Bone marrow (tissue), 2 donors: ENCODE measurements around the gene IGLL1.
"Not testable (repeated sequence)": the region's sequence is repeated elsewhere in the genome, so short reads cannot be mapped to it uniquely, and the experiment has no call there.

Experiments
- DNase-seq, 2 donors: peaks; one replicate each; lab custom pipeline; 2025; lab: John Stamatoyannopoulos, UW

IGLL1 gene

DNA sequence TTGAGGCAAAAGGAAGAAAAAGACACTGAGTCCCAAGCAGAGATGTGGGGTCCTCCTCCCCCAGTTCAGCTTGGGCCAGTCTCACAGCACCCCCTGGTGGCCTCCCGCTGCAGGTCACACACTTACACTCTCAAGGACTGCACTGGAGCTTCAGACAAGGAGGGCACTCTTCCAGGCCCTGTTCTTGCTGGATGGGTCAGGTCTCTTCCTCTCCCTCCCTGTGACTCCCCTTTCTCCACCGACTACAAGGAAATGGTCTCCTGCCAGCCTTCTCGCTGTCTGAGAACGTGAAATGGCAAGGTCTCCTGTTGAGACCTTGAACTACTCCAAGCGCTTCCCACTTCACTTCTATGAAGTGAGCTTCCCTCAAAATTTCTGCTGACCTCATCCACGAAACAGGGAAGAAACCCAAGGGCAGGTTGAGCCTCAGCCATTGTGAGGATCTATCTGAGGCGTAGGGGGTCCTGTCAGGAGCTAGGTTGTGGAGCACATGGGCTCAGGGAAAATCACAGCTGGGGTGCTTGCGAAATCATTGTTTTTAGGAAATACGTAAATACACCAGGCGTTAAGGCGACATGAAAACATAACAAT is 11.2 kb upstream of the IGLL1 start:
- DNase-seq = peak; percentile 13 to 57

DNA sequence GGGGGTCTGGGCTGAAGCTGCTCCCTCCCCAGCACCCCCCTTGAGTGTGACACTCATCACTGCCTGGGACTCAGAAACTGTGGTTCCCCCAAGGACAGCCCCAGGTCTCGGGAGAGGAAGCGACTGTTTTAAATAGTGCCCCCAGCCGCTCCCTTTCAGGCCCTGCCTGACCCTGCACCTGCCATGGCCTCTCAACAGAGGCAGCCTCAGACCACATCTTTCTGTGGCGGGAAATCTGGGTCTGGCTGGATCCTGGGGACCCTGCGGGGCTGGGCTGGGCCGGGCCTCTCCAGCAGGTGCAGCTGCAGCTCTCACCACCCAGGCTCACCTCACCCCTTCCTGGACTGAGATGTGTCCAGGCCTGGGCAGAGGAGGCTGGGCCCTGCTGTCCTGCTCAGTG is 3.7 kb upstream of the IGLL1 start:
- no peak for DNase-seq

DNA sequence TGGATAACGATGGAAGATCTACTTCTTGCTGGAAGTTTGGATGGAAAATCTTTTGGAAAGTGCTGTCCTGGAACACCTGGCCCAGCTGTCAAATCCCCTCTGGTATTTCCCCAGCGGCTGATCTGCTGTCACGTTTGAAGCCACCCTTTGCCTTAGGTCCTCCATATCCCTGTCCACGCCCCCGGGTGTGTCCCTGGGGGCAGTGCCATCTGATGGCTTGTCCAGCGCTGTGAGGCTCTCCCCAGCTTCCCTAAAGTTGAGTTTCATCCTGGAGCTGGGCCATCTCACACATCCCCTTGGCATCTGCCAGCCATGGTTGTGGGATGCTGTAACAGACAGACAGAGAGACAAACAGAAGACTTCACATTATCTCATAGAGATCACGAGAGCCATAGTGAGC is 3.1 kb upstream of the IGLL1 start:
- no peak for DNase-seq

DNA sequence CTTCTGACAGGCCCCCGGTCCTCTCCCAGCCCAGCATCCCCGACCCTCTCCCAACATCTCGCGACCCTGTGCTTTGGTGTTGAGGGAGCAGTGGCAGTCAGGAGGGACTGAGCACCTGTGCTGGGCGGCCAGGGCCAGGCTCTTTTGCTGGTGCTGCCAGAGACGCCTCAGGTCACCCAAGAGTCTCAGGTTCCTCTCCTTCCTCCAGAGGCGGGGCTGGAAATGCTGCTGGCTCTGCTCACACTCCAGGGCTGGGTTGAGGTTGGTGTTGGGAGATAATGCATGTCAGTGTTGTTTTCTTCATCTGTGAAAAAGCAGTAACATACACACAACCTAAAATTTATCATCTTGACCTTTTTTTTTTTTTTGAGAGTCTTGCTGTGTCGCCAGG is 1.2 kb upstream of the IGLL1 start:
- no peak for DNase-seq

DNA sequence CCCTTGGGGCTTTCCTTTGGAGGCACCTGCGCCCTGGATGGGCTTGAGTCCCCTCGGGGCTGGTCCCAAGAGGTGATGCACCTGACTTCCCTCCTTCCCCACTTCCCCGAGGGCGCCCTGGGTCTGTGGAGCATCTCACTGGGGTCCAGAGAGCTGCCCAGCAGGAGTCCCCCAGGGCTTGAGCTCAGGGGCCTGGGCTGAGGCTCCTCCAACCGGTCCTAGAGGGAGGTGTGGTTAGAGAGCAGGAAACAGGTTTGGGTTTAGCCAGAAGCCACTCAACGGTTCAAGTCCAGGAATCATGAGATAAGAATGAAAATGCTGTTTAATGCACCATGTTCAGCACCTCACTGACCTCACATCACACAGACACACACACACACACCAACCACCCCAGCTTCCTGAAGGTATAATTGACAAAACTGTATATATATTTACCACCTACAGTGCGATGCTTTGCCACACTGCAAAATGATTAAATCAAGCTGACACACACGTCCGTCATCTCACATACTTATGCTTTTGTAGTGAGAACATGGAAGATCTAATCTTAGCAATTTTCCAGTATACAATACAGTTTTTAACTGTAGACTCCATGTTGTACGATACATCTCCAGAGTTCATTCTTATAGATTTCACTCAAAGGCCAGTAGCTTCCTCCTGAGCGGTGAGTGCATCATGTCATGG is 628 bp upstream of the IGLL1 start:
- no peak for DNase-seq

DNA sequence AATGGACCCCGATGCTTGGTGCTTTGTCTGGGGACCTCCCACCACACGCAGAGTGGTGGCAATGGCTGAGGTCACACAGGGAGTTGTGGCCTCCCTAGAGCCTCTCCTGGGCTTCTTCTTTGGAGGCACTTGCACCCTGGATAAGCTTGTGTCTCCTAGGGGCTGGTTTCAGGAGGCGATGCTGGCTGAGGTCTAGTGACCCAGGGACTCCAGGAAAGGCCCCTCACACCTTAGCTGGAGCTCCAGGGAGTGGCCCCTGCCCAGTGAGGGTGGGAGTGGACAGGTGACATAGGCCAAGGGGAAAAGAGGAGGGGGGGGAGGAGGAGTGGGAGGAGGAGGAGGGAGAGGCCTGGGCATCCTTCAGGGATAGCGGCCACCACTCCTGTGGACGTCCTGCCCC is 810 bp downstream of the IGLL1 start:
- DNase-seq = no peak

DNA sequence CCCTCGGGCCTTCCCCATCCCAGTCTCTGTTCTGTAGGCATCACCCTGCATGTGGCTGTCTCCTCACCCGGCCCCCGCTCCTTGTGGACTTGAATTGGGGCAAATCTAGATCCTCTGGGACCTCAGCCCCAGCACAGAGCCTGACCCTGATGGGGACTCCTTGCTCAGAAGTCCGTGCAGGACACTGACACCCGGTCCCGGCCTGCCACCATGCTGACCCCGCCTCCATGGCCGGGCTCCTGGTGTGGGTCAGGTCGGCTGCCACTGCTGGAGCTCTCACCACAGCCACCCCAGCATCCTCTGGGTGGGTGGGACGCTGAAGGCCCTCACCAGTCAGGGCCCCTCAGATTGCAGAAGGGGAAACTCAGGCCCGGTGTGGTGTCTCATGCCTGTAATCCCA is 1.8 kb downstream of the IGLL1 start:
- DNase-seq = no peak

DNA sequence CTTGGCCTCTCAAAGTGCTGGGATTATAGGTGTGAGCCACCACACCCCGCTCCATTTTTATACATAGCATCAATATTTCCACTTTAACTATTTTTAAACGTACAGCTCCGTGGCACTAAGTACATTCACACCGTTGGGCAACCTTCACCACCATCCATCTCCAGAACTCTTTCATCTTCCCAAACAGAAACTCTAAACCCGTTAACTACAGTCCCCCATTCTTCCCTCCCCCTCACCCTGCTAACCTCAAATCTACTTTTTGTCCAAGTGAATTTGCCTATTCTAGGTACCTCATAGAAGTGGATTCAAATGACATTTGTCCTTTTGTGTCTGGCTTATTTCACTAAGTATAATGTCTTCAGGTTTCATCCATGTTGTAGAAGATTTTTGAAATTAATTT is 3.4 kb downstream of the IGLL1 start:
- DNase-seq = no peak

DNA sequence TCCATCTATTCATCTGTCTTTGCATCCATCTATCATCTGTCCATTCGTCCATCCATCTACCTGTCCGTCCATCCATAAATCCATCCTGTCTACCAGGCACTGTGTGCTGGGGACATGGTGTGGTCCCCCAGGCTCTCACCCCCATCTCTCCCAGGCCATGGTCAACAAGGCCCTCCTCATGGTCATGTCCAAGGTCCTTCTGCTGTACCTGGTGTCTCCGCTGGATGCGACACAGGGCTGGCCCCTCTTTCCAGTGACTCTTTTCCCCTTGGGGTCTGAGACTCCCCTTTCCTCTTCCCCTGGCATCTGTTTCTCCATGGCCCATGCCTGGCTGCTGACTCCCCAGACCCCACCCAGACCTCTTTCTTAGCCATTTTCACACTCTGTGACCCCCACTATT is 4.5 kb downstream of the IGLL1 start:
- DNase-seq = no peak

DNA sequence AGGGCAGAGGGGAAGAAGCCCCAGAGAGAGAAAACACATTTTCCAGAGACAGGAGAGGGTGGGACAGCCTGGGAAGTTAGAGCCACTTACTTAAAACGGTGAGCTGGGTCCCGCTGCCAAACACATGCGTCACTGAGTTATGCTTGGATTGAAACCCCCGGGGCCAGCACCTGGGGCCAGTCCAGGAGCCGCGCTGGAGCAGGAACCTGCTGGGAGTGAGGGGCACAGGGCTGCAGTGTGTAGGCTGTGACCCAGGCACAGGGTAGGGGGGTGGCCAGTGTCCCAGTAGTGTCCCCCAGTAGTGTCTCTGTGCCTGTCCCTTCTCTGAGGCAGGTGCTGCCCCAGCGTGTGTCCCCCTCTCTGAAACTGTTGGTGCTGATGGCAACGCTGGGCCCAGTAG is 5.2 kb downstream of the IGLL1 start:
- DNase-seq = no peak

DNA sequence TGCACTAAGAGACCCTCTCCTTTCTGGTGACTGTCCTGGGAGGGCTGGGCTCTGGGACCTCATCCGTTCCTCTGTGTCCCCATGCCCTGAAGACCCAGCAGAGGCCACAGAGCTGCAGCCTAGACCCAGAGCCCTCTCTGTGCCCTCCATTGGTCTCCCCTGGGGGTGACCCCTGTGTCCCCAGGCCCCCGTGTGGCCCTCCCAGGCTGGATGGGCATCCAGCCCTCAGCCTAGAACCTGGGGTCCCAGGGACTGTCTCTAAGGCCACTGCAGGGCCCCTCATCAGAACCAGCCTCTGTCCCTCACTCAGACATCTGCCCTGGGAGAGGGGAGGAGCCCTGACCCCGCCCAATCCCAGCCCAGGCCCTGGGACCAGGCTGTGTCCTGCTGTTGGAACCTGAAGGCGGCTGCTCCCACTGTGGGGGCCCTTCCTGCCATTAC is 5.7 kb downstream of the IGLL1 start:
- DNase-seq = no peak

DNA sequence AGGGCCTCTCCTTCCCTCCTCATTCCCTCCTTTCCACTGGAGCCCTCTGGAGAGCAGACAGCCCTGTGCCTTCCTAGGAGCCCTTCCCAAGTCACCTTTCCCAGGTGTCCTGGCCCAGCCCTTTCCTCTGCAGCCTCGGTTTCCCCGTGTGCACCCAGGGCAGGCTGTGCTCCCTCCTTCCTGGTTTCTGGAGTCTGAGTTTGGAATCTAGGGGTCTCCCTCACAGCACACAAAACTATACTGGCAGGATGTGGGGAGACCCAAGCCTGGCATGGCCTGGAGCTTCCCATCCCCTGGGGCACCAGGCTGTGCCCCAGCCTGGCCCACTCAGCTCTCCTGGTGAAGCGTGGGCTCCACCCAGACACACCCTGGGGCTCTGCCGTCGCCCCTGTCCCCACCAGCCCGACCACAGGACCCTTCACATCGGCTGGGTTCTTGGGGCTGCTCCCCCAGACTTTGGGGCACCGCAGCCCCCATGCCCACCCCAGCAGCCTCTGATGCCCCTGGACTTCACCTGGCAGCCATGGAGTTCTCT is 6.3 kb downstream of the IGLL1 start:
- not testable (repeated sequence) for DNase-seq

DNA sequence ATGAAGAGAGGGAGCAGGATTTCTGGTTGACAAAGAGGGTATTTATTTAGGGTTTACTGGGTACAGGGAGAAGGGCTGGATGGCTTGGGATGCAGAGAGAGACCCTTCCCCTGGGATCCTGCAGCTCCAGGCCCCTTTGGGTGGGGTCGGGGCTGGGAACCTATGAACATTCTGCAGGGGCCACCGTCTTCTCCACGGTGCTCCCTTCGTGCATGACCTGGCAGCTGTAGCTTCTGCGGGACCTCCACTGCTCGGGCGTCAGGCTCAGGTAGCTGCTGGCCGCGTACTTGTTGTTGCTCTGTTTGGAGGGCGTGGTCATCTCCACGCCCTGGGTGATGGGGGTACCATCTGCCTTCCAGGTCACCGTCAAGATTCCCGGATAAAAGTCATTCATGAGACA is 7.0 kb downstream of the IGLL1 start:
- not testable (repeated sequence) for DNase-seq

DNA sequence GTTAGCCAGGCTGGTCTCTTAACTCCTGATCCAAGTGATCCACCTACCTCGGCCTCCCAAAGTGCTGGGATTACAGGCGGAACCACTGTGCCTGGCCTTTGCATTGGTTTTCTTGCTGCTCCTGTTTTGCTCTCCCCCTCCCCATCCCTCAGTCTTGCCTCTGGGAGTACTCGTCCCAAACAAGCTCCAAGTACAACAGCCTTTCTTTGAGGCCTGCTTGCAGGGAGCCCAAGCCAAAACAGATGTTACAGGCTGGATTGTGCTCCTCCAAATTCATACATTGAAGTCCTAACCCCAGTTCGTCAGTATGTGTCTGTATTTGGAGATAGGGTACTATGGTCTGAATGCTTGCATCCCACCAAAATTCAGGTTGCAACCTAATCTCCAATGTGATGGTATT is 8.6 kb downstream of the IGLL1 start:
- no peak for DNase-seq

DNA sequence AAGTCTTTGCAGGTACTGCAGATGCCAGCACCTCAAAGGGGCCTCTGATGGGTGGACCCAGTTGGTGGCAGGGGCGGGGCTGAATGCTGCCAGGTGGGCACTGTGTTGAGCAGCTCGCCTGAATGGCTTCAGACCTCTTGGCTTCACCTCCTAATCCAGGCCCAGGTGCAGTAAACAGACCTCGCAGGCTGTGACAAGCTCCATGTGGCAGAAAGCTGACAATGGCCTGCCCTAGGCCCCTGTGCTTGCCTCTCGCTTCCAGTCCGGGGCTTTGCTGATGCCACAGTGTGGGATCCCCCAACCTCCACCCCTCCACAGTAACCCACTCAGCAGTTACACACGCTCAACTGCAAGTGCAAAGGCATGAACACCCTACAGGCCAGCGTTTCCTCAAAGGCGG is 9.4 kb downstream of the IGLL1 start:
- no peak for DNase-seq

DNA sequence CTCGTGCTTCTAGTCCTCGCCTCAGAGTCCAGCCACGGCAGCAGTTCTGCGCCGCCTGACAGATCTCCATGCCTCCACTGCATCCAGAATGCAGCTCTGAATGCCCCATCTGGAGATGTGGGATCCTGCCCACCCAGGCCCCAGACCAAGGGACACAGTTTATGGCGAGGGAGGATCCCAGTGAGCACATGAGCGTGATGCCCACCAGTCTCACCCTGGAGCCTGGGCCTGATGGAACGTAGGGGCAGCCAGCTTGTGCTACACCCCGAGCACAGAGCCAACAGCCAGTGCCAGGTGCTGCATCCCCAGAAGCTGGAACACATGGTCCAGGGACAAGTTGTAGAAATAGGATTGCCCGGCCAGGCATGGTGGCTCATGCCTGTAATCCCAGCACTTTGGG is 10.4 kb downstream of the IGLL1 start:
- no peak for DNase-seq

DNA sequence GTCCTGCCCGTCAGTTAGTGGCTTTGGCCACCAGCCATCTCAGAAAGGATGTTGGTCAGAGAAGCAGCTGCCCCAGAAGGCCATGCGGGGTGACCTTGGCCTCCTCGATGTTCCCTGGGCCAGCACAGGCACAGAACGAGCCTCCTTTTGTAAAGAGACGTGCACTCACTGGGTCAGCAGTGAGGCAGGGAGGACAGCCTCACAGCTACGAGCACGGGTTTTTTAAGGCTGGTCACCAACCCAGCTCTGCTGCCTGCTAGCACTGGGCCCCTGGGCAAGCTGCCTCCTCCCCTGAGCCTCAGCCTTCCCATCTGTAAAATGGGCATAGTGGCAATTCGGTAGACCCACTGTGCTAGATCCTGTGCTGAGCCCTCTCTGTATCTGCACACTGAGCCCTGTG is 10.8 kb downstream of the IGLL1 start:
- DNase-seq = no peak

DNA sequence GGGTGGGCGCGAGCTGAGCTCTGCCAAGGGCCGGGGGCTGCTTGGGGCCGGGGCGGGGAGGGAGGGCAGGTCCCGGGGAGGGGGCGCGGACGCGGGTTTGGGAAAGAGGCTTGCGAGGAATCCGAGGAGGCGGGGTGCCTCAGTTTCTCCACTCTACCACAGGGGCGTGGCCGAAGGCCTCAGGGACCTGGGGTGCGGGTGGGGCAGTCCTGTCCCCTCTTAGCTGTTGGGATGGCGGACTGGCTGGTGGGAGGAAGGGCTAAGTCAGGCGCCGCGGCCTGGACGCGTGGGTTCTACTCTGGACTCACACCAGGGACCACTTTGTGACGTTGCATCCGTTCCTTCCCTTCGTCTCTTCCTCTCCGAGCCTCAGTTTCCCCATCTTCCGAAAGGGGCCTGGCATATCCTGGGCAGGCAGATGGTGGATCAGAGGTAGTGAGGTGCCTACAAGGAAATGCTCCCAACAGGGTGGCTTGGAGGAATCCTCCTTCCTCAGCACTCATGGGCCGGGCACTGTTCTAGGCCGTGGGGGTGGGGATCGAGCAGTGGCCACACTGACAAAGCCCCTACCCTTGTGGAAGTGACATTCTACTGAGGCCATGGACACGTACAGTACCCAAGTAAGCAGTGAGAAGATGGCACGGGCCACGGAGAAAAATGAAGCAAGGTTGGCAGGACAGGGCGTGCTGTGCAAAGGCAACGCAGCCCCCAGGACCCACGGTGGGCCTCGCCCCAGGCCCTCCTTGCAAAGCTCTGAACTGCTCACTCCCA is 13.2 kb downstream of the IGLL1 start:
- no peak for DNase-seq

DNA sequence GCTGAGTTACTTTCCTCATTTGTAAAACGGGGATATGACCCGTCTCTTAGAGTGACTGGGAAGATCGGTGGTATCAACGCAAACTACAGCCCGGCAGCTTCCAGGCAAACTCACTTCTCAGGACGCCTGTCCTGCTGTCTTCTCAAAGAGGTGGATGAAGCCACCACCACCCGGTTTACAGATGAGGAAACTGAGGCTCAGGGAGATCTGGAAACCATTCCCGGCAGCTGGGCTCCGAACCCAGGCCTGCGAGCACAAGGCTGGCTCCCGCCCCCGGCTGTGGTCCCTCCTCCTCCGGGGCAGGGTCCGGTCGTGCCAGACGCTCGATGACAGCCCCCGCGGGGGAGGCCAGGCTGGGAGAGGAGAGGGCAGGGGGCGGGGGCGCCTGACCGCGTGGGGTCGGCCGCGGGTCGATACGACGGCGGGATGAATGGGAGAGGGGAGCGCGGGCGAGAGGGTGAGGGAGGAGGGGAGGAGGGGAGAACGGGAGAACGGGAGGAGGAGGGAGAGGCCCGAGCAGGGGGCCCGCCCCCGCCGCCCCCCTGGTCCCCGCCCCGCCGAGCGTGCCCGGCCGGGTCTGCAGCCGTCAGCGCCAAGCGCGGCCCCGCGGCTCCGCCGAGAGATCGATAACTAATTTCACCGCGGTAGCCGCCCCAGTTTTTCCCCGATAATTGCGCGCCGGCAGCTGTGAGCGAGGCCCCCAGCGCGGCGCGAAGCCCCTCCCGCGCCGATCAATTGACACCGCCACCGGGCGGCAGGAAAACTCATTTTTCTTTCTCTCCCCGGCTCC is 14.0 kb downstream of the IGLL1 start:
- DNase-seq = no peak

DNA sequence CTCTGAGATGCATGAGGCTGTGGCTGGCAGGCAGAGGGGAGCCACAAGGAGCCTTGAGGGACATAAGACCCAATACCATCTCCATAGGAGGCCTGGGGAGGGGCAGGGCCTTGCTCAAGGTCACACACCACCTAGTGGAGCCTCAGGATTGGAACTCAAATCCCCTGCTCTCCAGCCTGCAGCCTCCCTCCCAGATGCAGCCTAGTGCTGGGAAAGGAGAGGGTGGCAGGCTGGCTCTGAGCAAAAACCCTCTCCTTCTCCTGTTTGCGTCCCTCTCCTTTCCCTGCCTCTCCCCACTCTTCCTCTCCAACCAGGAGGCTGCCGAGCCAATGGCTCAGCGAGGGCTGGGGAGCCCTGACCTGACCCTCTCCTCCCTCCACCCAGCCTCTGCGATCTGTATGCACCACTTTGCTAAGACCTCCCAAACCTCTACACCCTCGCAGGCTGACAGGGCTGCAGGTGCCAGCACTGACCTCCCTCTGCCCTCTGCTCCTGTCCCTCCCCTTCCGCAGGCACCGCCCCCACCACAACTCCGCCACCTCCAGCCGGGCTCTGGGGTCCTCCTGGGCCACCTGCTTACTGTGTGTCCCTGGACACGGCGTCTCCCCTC is 14.7 kb downstream of the IGLL1 start:
- no peak for DNase-seq

DNA sequence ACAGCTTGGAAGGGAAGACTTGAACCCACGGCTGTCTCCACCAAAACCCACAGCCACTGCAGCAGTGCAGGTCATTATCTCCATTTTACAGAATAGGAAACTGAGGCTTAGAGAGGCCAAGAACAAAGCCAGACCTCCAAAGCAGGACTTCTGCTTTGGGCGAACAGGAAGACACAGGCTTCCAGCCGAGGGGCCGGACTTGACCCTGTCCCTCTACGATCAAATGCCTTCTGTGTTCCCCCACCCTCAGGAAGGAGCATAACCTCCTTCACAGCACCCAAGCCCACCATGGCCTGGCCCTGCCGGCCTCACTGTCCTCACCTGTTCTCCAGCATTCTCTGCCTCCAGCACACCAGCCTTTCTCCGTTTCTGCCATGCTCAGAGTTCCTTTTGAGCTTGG is 15.8 kb downstream of the IGLL1 start:
- DNase-seq = no peak

DNA sequence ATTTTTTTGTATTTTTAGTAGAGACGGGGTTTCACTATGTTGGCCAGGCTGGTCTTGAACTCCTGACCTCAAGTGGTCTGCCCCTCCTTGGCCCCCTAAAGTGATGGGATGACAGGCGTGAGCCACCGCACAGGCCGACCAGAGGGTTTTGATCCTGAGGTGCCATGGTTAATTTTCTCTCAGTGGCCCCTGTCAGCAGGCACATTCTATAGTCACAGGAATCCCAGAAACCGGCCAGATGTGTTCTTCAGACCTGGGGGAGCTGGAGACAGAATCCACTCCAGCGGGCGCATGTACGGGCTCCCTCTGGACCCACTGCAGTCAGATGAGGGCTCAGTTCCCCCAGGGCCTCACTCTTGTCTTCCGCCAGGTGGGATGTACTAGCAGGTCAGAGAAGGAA is 17.0 kb downstream of the IGLL1 start:
- no peak for DNase-seq
